Nephron (organoid): ENCODE measurements around the gene PLCB1.
A peak's percentile ranks its signal among the peaks of the same experiment; 100 is the strongest.
"Not testable (repeated sequence)": the region's sequence is repeated elsewhere in the genome, so short reads cannot be mapped to it uniquely, and the experiment has no call there.

Experiments
- H3K27ac Mint-ChIP-seq, 3 experiments: 2 replicates each; pipeline ENCODE4 v1.8.0; 2020; ENCODE audit warnings: mixed read lengths in 3 of 3, mild to moderate bottlenecking in 2 of 3, moderate library complexity in 1 of 3
- H3K27me3 Mint-ChIP-seq: 2 replicates; pipeline ENCODE4 v1.8.0; 2021; ENCODE audit warnings: low read depth, mild to moderate bottlenecking, moderate library complexity, mixed read lengths
- H3K36me3 Mint-ChIP-seq: 2 replicates; pipeline ENCODE4 v1.8.0; 2020; ENCODE audit warnings: low read depth, mixed read lengths
- H3K4me1 Mint-ChIP-seq: 2 replicates; pipeline ENCODE4 v1.8.0; 2020; ENCODE audit warnings: mixed read lengths
- H3K4me3 Mint-ChIP-seq, 3 experiments: 2 replicates each; pipeline ENCODE4 v1.8.0; 2020; ENCODE audit warnings: mild to moderate bottlenecking in 3 of 3, mixed read lengths in 3 of 3, moderate library complexity in 2 of 3
- H3K9me3 Mint-ChIP-seq: 2 replicates; pipeline ENCODE4 v1.8.0; 2020; ENCODE audit warnings: mixed read lengths
- CTCF ChIP-seq, 3 experiments: fragments of 200-600 bp; sonication (generic); IDR thresholded peaks; one replicate each; pipeline ENCODE4 v1.5.0; 2021; ENCODE audit warnings: antibody characterized with exemption in 3 of 3; ENCODE audit not compliant: unreplicated experiment in 3 of 3

The PLCB1 gene

GRCh38 chr20:8449123-8449522 lies 317.1 kb downstream of the PLCB1 start:
- Mint-ChIP-seq H3K9me3 (no peaks in the 10 kb centered on the region), H3K4me3 (no peak overlapping the region), H3K27ac (no peak overlapping the region), H3K36me3 (no peaks in the 10 kb centered on the region), H3K27me3 (no peaks in the 10 kb centered on the region), H3K4me1 (no peaks in the 10 kb centered on the region)
- TF ChIP-seq CTCF (IDR thresholded peaks at IDR 0.05; ENCODE audit: unreplicated experiment in 3 of 3): no peak

- Mint-ChIP-seq H3K4me1 (no peaks in the 10 kb centered on the region), H3K27me3 (no peaks in the 10 kb centered on the region), H3K36me3 (peaks cover 6% of the 10 kb centered on the region), H3K9me3 (no peaks in the 10 kb centered on the region), H3K27ac (no peak overlapping the region), H3K4me3 (no peak overlapping the region)
- peak in 2 of 3 experiments; percentile 19 to 32 for TF ChIP-seq CTCF (IDR thresholded peaks at IDR 0.05; ENCODE audit: unreplicated experiment in 3 of 3)
Measured at GRCh38 chr20:8454137-8454712, 322.2 kb downstream of the PLCB1 start.

- Mint-ChIP-seq H3K9me3 (no peaks in the 10 kb centered on the region), H3K36me3 (peaks cover 6% of the 10 kb centered on the region), H3K27me3 (no peaks in the 10 kb centered on the region), H3K27ac (no peak overlapping the region), H3K4me1 (no peaks in the 10 kb centered on the region), H3K4me3 (no peak overlapping the region)
- no peak for TF ChIP-seq CTCF (IDR thresholded peaks at IDR 0.05; ENCODE audit: unreplicated experiment in 3 of 3)
Measured at GRCh38 chr20:8456765-8457164, 324.7 kb downstream of the PLCB1 start.

GRCh38 chr20:8457978-8458377 lies 325.9 kb downstream of the PLCB1 start:
- Mint-ChIP-seq H3K36me3 (peaks cover 6% of the 10 kb centered on the region), H3K4me3 (no peak overlapping the region), H3K4me1 (peaks cover under 1% of the 10 kb centered on the region), H3K27ac (no peak overlapping the region), H3K27me3 (no peaks in the 10 kb centered on the region), H3K9me3 (no peaks in the 10 kb centered on the region)
- no peak for TF ChIP-seq CTCF (IDR thresholded peaks at IDR 0.05; ENCODE audit: unreplicated experiment in 3 of 3)

- TF ChIP-seq CTCF (IDR thresholded peaks at IDR 0.05; ENCODE audit: unreplicated experiment in 3 of 3): no peak
- peaks cover 16% of the 10 kb centered on the region for H3K36me3 Mint-ChIP-seq
- peaks cover 6% of the 10 kb centered on the region for H3K4me1 Mint-ChIP-seq
- H3K27ac Mint-ChIP-seq: no peak overlapping the region
- H3K9me3 Mint-ChIP-seq: peaks cover 10% of the 10 kb centered on the region
- H3K27me3 Mint-ChIP-seq: no peaks in the 10 kb centered on the region
- H3K4me3 Mint-ChIP-seq: no peak overlapping the region
Measured at GRCh38 chr20:8461186-8461585, 329.1 kb downstream of the PLCB1 start.

GRCh38 chr20:8464368-8464767 lies 332.3 kb downstream of the PLCB1 start:
- Mint-ChIP-seq H3K36me3 (peaks cover 10% of the 10 kb centered on the region), H3K27ac (no peak overlapping the region), H3K4me3 (no peak overlapping the region), H3K4me1 (peaks cover 6% of the 10 kb centered on the region), H3K9me3 (peaks cover 10% of the 10 kb centered on the region), H3K27me3 (no peaks in the 10 kb centered on the region)
- TF ChIP-seq CTCF (IDR thresholded peaks at IDR 0.05; ENCODE audit: unreplicated experiment in 3 of 3): no peak

- not testable (repeated sequence) for H3K27ac Mint-ChIP-seq, H3K9me3 Mint-ChIP-seq, H3K4me3 Mint-ChIP-seq, H3K36me3 Mint-ChIP-seq, H3K27me3 Mint-ChIP-seq
- peaks cover 13% of the 10 kb centered on the region for H3K4me1 Mint-ChIP-seq
Measured at GRCh38 chr20:8466781-8467180, 334.7 kb downstream of the PLCB1 start.
